Kidney (tissue), 14 donors: Measurements from ENCODE around the gene TLE1. TPM values are rescaled to one million over a fixed set of nuclear protein-coding genes. Genes with fewer than 3 reads are reported as not detected.

Experiments used
- DNase-seq, 5 donors: peaks; one replicate each; pipeline ENCODE4 v3.0.0-alpha.2; 2013 to 2020
- FAIRE-seq: peaks from 2 replicates; lab custom pipeline; 2012; peaks lifted over from hg19 to GRCh38; lab: Jason Lieb, UNC
- H3K27ac ChIP-seq, 2 donors: one replicate each; pipeline ENCODE4 v1.7.0; 2013; ENCODE audit warnings: low read depth in 2 of 2, low read length in 2 of 2, inconsistent platforms in 1 of 2
- H3K27me3 ChIP-seq: one replicate; pipeline ENCODE4 v1.7.1; 2013; ENCODE audit warnings: low read length, inconsistent platforms; ENCODE audit not compliant: control insufficient read depth, insufficient read depth
- H3K36me3 ChIP-seq, 3 donors: one replicate each; pipeline versions ENCODE4 v1.7.0 to v1.7.1; 2013; ENCODE audit warnings: low read length in 3 of 3, control low read depth in 1 of 3, inconsistent platforms in 1 of 3; ENCODE audit not compliant: insufficient read depth in 3 of 3, control insufficient read depth in 2 of 3
- H3K4me1 ChIP-seq, 3 donors: one replicate each; pipeline versions ENCODE4 v1.7.0 to v1.7.1; 2013; ENCODE audit warnings: low read length in 3 of 3, inconsistent platforms in 1 of 3, low read depth in 1 of 3; ENCODE audit not compliant: control insufficient read depth in 2 of 3, insufficient read depth in 2 of 3
- H3K4me3 ChIP-seq, 3 donors: one replicate each; pipeline versions ENCODE4 v1.7.0 to v1.8.1; 2013; ENCODE audit warnings: low read length in 3 of 3, control low read depth in 1 of 3, inconsistent platforms in 1 of 3
- H3K9ac ChIP-seq, 3 donors: one replicate each; pipeline versions ENCODE4 v1.7.0 to v1.7.1; 2013; ENCODE audit warnings: low read length in 3 of 3, control low read depth in 1 of 3, inconsistent platforms in 1 of 3
- H3K9me3 ChIP-seq, 3 donors: one replicate each; pipeline versions ENCODE4 v1.7.0 to v1.7.1; 2013; ENCODE audit warnings: low read length in 3 of 3, control low read depth in 1 of 3, inconsistent platforms in 1 of 3; ENCODE audit not compliant: control insufficient read depth in 2 of 3, insufficient read depth in 1 of 3
- CTCF ChIP-seq: IDR thresholded peaks from 3 replicates; pipeline ENCODE4 v1.5.1; 2012; ENCODE audit warnings: mild to moderate bottlenecking, moderate library complexity, borderline replicate concordance; ENCODE audit not compliant: insufficient read depth; ENCODE audit errors: extremely low read depth
- intact Hi-C: fragments of 100-400 bp; cut with DNase I; formaldehyde crosslinking; loops from one replicate; pipeline ENCODE4 v1.11.1; 2022
- polyA plus RNA-seq: library from polyadenylated mRNA; stranded (reverse); fragments of 350-450 nt; fragmentation: Illumina TruSeq; extraction: RNeasy Lipid Tissue Mini Kit (QIAGEN cat#74804); gene quantifications from one replicate; pipeline ENCODE4 v1.2.3, GENCODE V29; 2014; ENCODE audit warnings: low read depth, low replicate concordance; ENCODE audit not compliant: insufficient read depth
- total RNA-seq: library from RNA; stranded (reverse); fragmentation: NEBNext Ultra II Directional; extraction: Animal tissue kit (Norgen Biotek cat#: 25700); gene quantifications from one replicate; pipeline ENCODE4 v1.2.1, GENCODE V29; 2021
- donor health status: control.
- donor health status: control.
- donor health status: control.
- donor health status: control.
- donor health status: control.
- donor health status: DM: yes; HTN: yes; CAD: no.
- donor health status: Normal renal cell carcinoma (clear cell type).

Gene TLE1
- total and polyA plus RNA-seq, 2 donors from 2014 or later: 10.8 to 52.5 TPM

GRCh38 chr9:81538890-81539289 lies 150.5 kb downstream of the TLE1 start:
- FAIRE-seq (no peak), DNase-seq (peak in 4 of 5 donors; percentile 65 to 90 (median 80))
- intact Hi-C loops: no loop called here
- H3K4me1 ChIP-seq: peaks cover 0 to 2% (median 0%) of the 10 kb centered on the region in 3 donors
- H3K27ac ChIP-seq: no peak overlapping the region
- TF ChIP-seq CTCF: no peak
- no peaks in the 10 kb centered on the region for H3K27me3 ChIP-seq
- H3K4me3 ChIP-seq: no peak overlapping the region
- H3K36me3 ChIP-seq: no peaks in the 10 kb centered on the region
- no peak overlapping the region for H3K9ac ChIP-seq
- H3K9me3 ChIP-seq: no peaks in the 10 kb centered on the region

- no peak overlapping the region for H3K27ac ChIP-seq
- FAIRE-seq: no peak
- intact Hi-C loops: no loop called here
- no peak for TF ChIP-seq CTCF
- no peaks in the 10 kb centered on the region for H3K27me3 ChIP-seq
- no peaks in the 10 kb centered on the region for H3K9me3 ChIP-seq
- no peak overlapping the region for H3K9ac ChIP-seq
- H3K4me3 ChIP-seq: no peak overlapping the region
- no peak for DNase-seq
- no peaks in the 10 kb centered on the region for H3K36me3 ChIP-seq
- H3K4me1 ChIP-seq: peaks cover 0 to 2% (median 0%) of the 10 kb centered on the region in 3 donors
Observed at GRCh38 chr9:81537964-81538363, 151.4 kb downstream of the TLE1 start.

GRCh38 chr9:81536242-81537025 lies 152.9 kb downstream of the TLE1 start:
- no peak for TF ChIP-seq CTCF
- intact Hi-C loops: no loop called here
- Histone ChIP-seq H3K4me3 (no peak overlapping the region), H3K4me1 (peaks cover 0 to 2% (median 0%) of the 10 kb centered on the region in 3 donors), H3K9ac (no peak overlapping the region), H3K9me3 (no peaks in the 10 kb centered on the region), H3K36me3 (no peaks in the 10 kb centered on the region), H3K27ac (no peak overlapping the region), H3K27me3 (no peaks in the 10 kb centered on the region)
- DNase-seq (no peak), FAIRE-seq (no peak)
